DOHH2 (cell line): ENCODE results near the gene UBE2Z.

ENCODE experiments used
- H3F3A ChIP-seq: fragments of 200-600 bp; sonication (generic), shearing (Covaris generic); 2 replicates; pipeline ENCODE4 v1.6.0; 2016; ENCODE audit warnings: antibody characterized with exemption, mild to moderate bottlenecking; ENCODE audit not compliant: control insufficient read depth, insufficient read depth
- H3K27ac ChIP-seq: fragments of 200-600 bp; sonication (generic); 2 replicates; pipeline ENCODE4 v1.5.1; 2014; ENCODE audit warnings: low read depth, mild to moderate bottlenecking, low read length, moderate library complexity
- H3K27me3 ChIP-seq: fragments of 200-600 bp; sonication (generic); 2 replicates; pipeline ENCODE4 v1.6.1; 2014; ENCODE audit warnings: mild to moderate bottlenecking, low read length, mixed read lengths; ENCODE audit not compliant: control insufficient read depth
- H3K36me3 ChIP-seq: fragments of 200-600 bp; sonication (generic); 2 replicates; pipeline ENCODE4 v1.6.1; 2014; ENCODE audit warnings: mild to moderate bottlenecking, low read length, moderate library complexity, mixed read lengths; ENCODE audit not compliant: control insufficient read depth
- H3K4me1 ChIP-seq: fragments of 200-600 bp; sonication (generic); 2 replicates; pipeline ENCODE4 v1.6.1; 2014; ENCODE audit warnings: mild to moderate bottlenecking, low read length, mixed read lengths; ENCODE audit not compliant: control insufficient read depth
- H3K4me2 ChIP-seq: fragments of 200-600 bp; sonication (generic); 2 replicates; pipeline ENCODE4 v1.6.0; 2014; ENCODE audit warnings: mild to moderate bottlenecking, low read length, moderate library complexity
- H3K4me3 ChIP-seq: fragments of 200-600 bp; sonication (generic); 2 replicates; pipeline ENCODE4 v1.5.1; 2014; ENCODE audit warnings: mild to moderate bottlenecking, low read length, mixed read lengths
- H3K79me2 ChIP-seq: fragments of 200-600 bp; sonication (generic); 2 replicates; pipeline ENCODE4 v1.6.1; 2014; ENCODE audit warnings: mild to moderate bottlenecking, low read length, mixed read lengths; ENCODE audit not compliant: control insufficient read depth
- H3K9me2 ChIP-seq: fragments of 200-600 bp; sonication (generic); replicated peaks from 2 replicates; pipeline ENCODE4 v1.6.1; 2014; ENCODE audit warnings: mild to moderate bottlenecking, low read length, mixed read lengths; ENCODE audit not compliant: control insufficient read depth
- H3K9me3 ChIP-seq: fragments of 200-600 bp; sonication (generic); 2 replicates; pipeline ENCODE4 v1.6.1; 2014; ENCODE audit warnings: antibody characterized with exemption, low read length, mixed read lengths; ENCODE audit not compliant: control insufficient read depth, insufficient read depth
- H4K20me1 ChIP-seq: fragments of 200-600 bp; sonication (generic); 2 replicates; pipeline ENCODE4 v1.6.0; 2014; ENCODE audit warnings: low read depth, mild to moderate bottlenecking, antibody characterized with exemption, low read length, moderate library complexity; ENCODE audit not compliant: control insufficient read depth, insufficient read depth
- EZH2phosphoT487 ChIP-seq: fragments of 200-600 bp; sonication (generic); IDR thresholded peaks from 2 replicates; pipeline ENCODE4 v1.6.1; 2017; ENCODE audit warnings: borderline replicate concordance, mild to moderate bottlenecking, antibody characterized with exemption, low read length, moderate library complexity, mixed read lengths
- TF ChIP-seq, protein P1 (sequence below): fragments of 200-600 bp; sonication (generic); IDR thresholded peaks from one replicate; pipeline ENCODE4 v1.5.1; 2014; ENCODE audit warnings: antibody characterized with exemption, mild to moderate bottlenecking, low read depth, low read length; ENCODE audit not compliant: poor library complexity, severe bottlenecking

The UBE2Z gene

DNA sequence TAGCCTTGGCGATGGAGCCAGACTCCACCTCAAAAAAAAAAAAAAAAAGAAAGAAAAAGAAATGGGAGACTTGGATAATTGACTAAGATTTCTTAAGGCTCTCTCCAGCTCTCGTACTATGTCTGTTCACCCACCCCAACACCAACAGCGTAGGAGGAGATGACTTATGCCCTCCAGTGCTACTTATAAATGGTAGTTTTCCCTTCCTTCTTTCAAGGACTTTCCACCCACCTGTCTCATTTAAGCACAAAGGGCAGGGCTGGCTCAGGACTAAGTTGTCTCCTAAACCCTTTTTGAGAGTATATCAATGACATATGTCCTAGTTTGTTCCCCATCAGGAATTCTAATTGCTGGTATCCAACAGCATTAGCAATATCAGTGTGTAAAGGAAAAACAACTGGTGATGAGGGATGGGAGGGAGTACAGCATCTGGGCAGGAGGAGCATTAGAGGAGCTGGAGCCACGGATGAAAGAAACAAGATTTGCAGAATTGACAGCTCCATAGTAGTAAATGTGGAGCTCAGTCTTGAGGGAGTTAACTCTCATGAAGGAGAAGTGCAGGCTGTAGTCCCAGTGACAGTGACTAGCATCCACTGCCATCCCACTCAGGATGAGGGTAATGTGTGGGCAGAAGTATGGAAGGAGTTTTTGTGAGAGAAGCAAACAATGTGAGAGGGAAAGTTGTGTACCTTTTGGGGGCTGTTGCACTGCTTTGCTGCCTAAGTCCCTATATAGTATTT lies 17.2 kb downstream of the UBE2Z start:
- H3F3A ChIP-seq, result peaks cover 9% of the 10 kb centered on the region

DNA sequence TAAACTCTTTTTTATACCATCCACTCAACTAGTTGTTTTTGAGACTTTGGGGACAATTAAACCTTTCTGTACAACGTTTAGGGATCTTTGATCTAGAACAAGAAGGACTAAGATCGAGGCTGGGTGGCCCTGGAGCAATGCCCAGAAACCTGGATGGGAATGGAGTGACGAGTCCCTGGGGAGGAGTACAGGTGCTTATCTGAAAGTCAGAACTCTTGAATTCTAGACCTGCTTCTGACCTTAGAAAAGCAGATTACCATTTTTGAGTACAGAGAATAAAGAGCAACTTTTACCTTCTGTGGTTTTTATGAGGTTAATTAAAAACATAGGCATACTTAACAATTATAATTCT lies 17.8 kb downstream of the UBE2Z start:
- Histone ChIP-seq H3F3A (peaks cover 15% of the 10 kb centered on the region), H3K4me1 (no peaks in the 10 kb centered on the region), H3K9me3 (no peaks in the 10 kb centered on the region), H3K4me2 (no peak overlapping the region), H4K20me1 (no peaks in the 10 kb centered on the region), H3K79me2 (no peaks in the 10 kb centered on the region; the same call in 1 of the 2 replicates), H3K4me3 (no peak overlapping the region), H3K27ac (no peak overlapping the region), H3K9me2 (no peaks in the 10 kb centered on the region), H3K36me3 (peaks cover 88% of the 10 kb centered on the region), H3K27me3 (no peaks in the 10 kb centered on the region)
- no peak for TF ChIP-seq EZH2phosphoT487
- TF ChIP-seq, protein P1, sequence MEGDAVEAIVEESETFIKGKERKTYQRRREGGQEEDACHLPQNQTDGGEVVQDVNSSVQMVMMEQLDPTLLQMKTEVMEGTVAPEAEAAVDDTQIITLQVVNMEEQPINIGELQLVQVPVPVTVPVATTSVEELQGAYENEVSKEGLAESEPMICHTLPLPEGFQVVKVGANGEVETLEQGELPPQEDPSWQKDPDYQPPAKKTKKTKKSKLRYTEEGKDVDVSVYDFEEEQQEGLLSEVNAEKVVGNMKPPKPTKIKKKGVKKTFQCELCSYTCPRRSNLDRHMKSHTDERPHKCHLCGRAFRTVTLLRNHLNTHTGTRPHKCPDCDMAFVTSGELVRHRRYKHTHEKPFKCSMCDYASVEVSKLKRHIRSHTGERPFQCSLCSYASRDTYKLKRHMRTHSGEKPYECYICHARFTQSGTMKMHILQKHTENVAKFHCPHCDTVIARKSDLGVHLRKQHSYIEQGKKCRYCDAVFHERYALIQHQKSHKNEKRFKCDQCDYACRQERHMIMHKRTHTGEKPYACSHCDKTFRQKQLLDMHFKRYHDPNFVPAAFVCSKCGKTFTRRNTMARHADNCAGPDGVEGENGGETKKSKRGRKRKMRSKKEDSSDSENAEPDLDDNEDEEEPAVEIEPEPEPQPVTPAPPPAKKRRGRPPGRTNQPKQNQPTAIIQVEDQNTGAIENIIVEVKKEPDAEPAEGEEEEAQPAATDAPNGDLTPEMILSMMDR, result no peak

More for the DNA sequence above, 17.2 kb downstream of the UBE2Z start:
- no peak overlapping the region for H3K27ac ChIP-seq
- H3K36me3 ChIP-seq, result peaks cover 88% of the 10 kb centered on the region
- H4K20me1 ChIP-seq, result no peaks in the 10 kb centered on the region
- H3K4me2 ChIP-seq, result no peak overlapping the region
- H3K79me2 ChIP-seq, result no peaks in the 10 kb centered on the region; the same call in 1 of the 2 replicates
- no peaks in the 10 kb centered on the region for H3K27me3 ChIP-seq
- TF ChIP-seq, protein P1, result no peak
- TF ChIP-seq EZH2phosphoT487, result no peak
- no peaks in the 10 kb centered on the region for H3K9me2 ChIP-seq
- no peaks in the 10 kb centered on the region for H3K4me1 ChIP-seq
- H3K4me3 ChIP-seq, result no peak overlapping the region
- no peaks in the 10 kb centered on the region for H3K9me3 ChIP-seq

DNA sequence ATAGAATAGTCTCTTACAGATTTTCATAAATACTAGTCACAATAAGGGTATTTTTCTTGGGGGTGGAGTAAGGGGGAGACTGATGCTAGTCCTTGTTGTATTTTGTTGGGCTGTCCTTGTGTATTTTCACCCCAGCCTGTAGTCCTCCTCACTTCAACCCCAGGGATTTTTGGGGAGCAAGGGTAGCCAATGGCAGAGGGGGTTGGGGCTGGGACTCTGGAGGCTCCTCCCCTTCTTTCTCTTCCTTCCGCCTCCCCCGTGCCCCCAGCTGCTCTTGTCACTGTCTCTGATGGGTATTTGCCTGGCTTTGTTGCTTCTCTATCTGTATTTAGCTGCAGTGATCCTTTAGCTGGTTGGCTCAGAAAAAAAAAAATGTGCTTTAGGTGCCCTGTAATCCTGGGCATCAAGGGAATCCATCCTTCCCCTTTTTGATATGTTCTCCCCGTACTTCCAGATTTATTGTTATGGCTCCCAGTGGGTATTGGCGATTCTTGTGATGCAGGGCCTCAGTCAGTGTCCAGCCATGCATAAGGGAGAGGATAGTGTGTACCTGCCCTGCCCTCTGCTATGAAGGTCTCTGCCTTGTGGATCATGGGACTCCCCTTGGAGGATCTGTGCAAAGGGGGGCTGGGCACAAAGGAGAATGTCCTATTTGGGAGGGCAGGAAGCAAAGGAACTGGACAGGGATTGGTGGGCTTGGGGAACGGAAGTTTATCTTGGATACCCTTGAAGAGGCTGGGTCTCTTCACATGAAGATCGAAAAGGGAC lies 20.0 kb downstream of the UBE2Z start:
- Histone ChIP-seq H3K27me3 (no peaks in the 10 kb centered on the region), H3K4me2 (no peak overlapping the region), H3K36me3 (peaks cover 91% of the 10 kb centered on the region), H3K4me3 (no peak overlapping the region), H4K20me1 (no peaks in the 10 kb centered on the region), H3K9me3 (no peaks in the 10 kb centered on the region), H3K27ac (no peak overlapping the region), H3F3A (peaks cover 15% of the 10 kb centered on the region), H3K79me2 (no peaks in the 10 kb centered on the region), H3K4me1 (no peaks in the 10 kb centered on the region), H3K9me2 (no peaks in the 10 kb centered on the region)
- no peak for TF ChIP-seq EZH2phosphoT487
- TF ChIP-seq, protein P1, result no peak
